SKM-1 (cell line): ENCODE data around the gene FRZB.

ENCODE experiments used
- DNase-seq: peaks from one replicate; lab custom pipeline; 2025; ENCODE audit not compliant: unreplicated experiment; lab: John Stamatoyannopoulos, UW

FRZB gene

DNA sequence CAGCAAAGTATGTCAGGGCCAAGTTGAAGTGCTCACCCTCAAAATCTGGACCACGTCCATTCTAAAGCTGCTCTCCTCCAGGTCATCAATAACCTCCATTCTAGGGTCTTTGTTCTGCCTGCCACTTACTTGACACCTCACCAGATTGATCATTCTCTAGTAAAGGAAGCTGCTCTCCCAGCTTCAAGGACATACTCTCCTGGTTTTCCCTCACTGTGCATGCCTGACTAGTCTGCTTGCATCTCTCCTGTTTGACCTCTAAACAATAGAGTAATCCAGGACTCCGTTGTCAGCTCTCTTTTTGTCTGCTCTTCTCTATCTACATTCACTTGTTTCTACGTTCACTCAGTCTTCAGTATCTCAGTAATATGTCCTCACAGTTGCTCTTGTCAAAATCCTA is 59.1 kb downstream of the FRZB start:
- DNase-seq = no peak

DNA sequence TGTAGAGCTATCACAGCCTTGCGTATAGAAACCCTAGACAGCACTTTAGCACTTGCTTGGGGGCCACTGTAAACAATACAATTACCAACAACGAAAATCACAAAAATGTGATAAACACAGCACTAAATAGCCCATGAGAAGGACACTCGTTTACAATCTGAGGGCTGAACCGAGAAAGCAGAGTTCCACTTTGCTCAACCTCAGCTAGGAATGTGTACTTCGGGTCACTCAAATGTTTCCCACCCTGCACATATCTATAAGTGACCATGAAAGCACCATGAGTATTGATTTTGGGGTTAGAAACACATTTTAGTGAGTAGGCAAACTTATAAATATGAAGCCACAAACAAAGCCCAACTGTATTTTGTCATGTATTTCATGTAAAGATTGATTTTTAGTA is 62.3 kb downstream of the FRZB start:
- no peak for DNase-seq

DNA sequence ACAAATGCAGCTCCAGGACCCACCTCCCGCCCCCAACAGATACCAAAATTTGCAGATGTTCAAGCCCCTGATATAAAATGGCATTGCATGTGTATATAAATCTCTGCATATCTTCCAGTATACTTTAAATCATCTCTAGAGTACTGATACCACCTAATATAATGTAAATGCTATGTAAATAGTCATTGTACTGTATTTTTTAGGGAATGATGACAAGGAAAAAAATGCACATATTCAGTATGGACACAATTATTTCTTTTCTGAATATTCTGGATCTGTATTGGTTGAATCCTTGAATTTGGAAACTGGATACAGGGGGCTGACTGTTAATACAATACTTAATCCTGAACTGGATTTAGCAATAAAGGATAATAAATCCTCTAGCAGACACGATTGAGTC is 67.7 kb downstream of the FRZB start:
- DNase-seq = no peak

DNA sequence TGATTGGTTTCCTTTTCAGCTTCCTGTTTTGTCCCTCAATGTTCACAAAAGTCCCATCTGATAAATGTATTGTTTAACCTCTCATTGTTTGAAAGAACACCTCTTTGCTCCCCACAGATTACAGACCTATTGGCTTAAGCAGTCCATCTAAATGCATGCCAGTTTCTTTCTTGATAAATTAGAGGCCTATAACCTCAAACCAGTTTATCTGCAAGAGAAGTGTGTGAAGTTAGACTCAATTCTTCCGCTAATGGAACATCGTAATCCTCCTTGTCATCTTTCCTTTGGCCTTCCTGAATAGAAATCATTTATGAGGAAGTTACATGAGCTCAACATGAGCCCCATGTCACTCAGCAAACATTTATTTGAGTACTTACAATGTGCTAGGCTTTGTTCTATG is 74.0 kb downstream of the FRZB start:
- no peak for DNase-seq

DNA sequence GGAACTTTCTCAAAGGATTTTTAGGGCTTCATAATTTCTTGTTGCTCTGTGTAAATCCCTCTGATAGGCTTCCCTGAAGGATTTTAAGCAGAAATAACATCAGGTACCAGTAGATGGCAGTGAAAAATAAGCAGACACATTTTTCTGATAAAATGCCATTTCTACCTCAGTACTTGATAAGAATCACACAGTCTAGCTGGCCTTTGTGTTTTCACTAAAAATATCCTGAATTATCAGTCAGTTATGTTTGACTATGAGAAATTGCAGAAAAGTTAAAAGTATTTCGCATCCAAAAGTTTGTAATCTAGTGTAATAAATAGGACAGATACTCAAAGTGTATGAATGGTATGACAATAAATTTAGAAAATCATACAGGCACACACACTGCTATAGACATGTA is 81.7 kb downstream of the FRZB start:
- no peak for DNase-seq

DNA sequence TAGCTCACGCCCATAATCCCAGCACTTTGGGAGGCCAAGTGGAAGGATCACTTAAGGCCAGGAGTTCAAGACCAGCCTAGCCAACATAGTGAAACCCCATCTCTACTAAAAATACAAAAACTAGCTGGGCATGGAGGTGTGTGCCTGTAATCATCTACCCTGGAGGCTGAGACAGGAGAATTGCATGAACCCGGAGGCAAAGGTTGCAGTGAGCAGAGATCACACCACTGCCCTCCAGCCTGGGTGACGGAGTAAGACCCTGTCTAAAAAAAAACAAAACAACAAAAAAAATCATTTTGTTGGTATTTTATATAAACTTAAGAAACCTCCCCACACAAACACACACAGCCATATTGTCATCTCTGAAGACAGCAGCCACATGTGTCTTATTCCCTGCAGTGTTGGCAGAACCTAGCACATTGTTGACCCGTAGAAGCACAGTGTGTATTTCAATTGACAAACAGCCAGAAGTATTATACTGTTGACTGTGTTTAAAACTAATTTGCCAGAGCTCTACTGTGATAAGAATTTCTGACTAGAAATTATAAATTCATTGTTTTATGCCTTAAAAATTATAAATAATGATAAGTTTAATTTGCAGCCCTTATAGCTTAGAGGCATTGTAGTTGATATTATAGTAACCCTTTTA is 82.3 kb downstream of the FRZB start:
- DNase-seq = no peak
